HCT116 (cell line): ENCODE data around the gene MBD3. TPM values are rescaled to one million over a fixed set of nuclear protein-coding genes. Genes with fewer than 3 reads are reported as not detected.
"Not testable (repeated sequence)": the region's sequence is repeated elsewhere in the genome, so short reads cannot be mapped to it uniquely, and the experiment has no call there.

Experiments
- ATAC-seq: fragments of 200-7000 bp; cut with Tn5 transposase; 2 replicates; pipeline ENCODE4 v1.9.1; 2020; ENCODE audit warnings: mild to moderate bottlenecking, moderate library complexity
- BruUV-seq: library from RNA; stranded (reverse); fragments of 400-500 nt; replicated peaks from 2 replicates; lab custom pipeline; 2021; lab: Mats Ljungman, UMichigan
- CTCF ChIA-PET: fragments of 300-600 bp; sonication (Branson Sonifier 250); formaldehyde crosslinking; loops from one replicate; lab custom pipeline; 2021; ENCODE audit warnings: antibody characterized with exemption; lab: Charles Lee
- POLR2A ChIA-PET: fragments of 300-600, 350-600 bp; sonication (Branson Sonifier 250); formaldehyde crosslinking; loops from one replicate; lab custom pipeline; 2021; ENCODE audit warnings: antibody characterized with exemption; lab: Charles Lee
- RAD21 ChIA-PET, 2 experiments: fragments of 300-600 bp; sonication (Branson Sonifier 250); formaldehyde crosslinking; loops; one replicate each; lab custom pipeline; 2023; ENCODE audit warnings: low total read pairs in 2 of 2; ENCODE audit not compliant: uncharacterized antibody in 2 of 2, unreplicated experiment in 2 of 2, low non-redundant PET in 1 of 2; lab: Charles Lee
- DNase-seq: peaks from one replicate; pipeline ENCODE4 v3.0.0-alpha.2; 2010; ENCODE audit warnings: low read depth, low spot score
- H2AFZ ChIP-seq: fragments of 200-600 bp; shearing (Covaris generic), sonication (generic); 2 replicates; pipeline ENCODE4 v1.6.1; 2017; ENCODE audit warnings: low read depth, mixed run types, mixed read lengths, antibody characterized with exemption, low read length; ENCODE audit not compliant: poor library complexity, severe bottlenecking
- H3K27ac ChIP-seq: 2 replicates; pipeline ENCODE4 v1.5.1; 2012; ENCODE audit warnings: low read depth, low read length
- H3K27me3 ChIP-seq: fragments of 200-600 bp; sonication (generic); 2 replicates; pipeline ENCODE4 v1.6.1; 2016; ENCODE audit warnings: mixed run types, low read length, mixed read lengths; ENCODE audit not compliant: insufficient read depth
- H3K36me3 ChIP-seq, 2 experiments: fragments of 200-500 bp in 1 of 2; fragments of 200-600 bp in 1 of 2; sonication (Bioruptor generic) in 1 of 2; sonication (generic) in 1 of 2; 2 replicates each; pipeline versions ENCODE4 v1.5.1 to v1.6.1; 2014 to 2016; ENCODE audit warnings: low read length in 2 of 2, inconsistent platforms in 1 of 2, mixed read lengths in 1 of 2, mixed run types in 1 of 2; ENCODE audit not compliant: insufficient read depth in 2 of 2, control insufficient read depth in 1 of 2
- H3K4me1 ChIP-seq, 2 experiments: fragments of 200-600 bp in 1 of 2; sonication (generic) in 1 of 2; 2 replicates each; pipeline versions ENCODE4 v1.5.1 to v1.6.1; 2012 to 2017; ENCODE audit warnings: low read length in 2 of 2, inconsistent platforms in 1 of 2, mild to moderate bottlenecking in 1 of 2, mixed read lengths in 1 of 2, mixed run types in 1 of 2, moderate library complexity in 1 of 2; ENCODE audit not compliant: insufficient read depth in 2 of 2, control insufficient read depth in 1 of 2
- H3K4me2 ChIP-seq: fragments of 200-600 bp; sonication (generic); 2 replicates; pipeline ENCODE4 v1.6.1; 2017; ENCODE audit warnings: mixed run types, low read length, mixed read lengths
- H3K4me3 ChIP-seq, 2 experiments: fragments of 200-600 bp in 1 of 2; sonication (generic) in 1 of 2; replicated peaks in 1 of 2; 2 replicates each; pipeline ENCODE4 v1.5.1; 2011 to 2016; ENCODE audit warnings: low read length in 2 of 2, control low read depth in 1 of 2, low read depth in 1 of 2, mild to moderate bottlenecking in 1 of 2, mixed read lengths in 1 of 2, mixed run types in 1 of 2
- H3K79me2 ChIP-seq: fragments of 200-600 bp; sonication (generic); 2 replicates; pipeline ENCODE4 v1.6.1; 2017; ENCODE audit warnings: mild to moderate bottlenecking, mixed run types, low read length, moderate library complexity, mixed read lengths; ENCODE audit not compliant: insufficient read depth
- H3K9ac ChIP-seq: fragments of 200-600 bp; sonication (generic); 2 replicates; pipeline ENCODE4 v1.6.1; 2016; ENCODE audit warnings: low read length, mixed read lengths
- H3K9me2 ChIP-seq: fragments of 200-600 bp; sonication (generic), shearing (Covaris generic); 2 replicates; pipeline ENCODE4 v1.6.1; 2017; ENCODE audit warnings: mixed run types, mild to moderate bottlenecking, moderate library complexity; ENCODE audit not compliant: insufficient read depth
- H3K9me3 ChIP-seq, 2 experiments: fragments of 200-500 bp in 1 of 2; fragments of 200-600 bp in 1 of 2; sonication (Bioruptor generic) in 1 of 2; sonication (generic) in 1 of 2; 2 replicates each; pipeline ENCODE4 v1.6.1; 2014 to 2017; ENCODE audit warnings: low read length in 2 of 2, mixed read lengths in 2 of 2, inconsistent platforms in 1 of 2, low read depth in 1 of 2, mild to moderate bottlenecking in 1 of 2, mixed run types in 1 of 2, moderate library complexity in 1 of 2; ENCODE audit not compliant: control insufficient read depth in 1 of 2, insufficient read depth in 1 of 2
- H4K20me1 ChIP-seq: fragments of 200-600 bp; sonication (generic), shearing (Covaris generic); 2 replicates; pipeline ENCODE4 v1.6.1; 2017; ENCODE audit warnings: mixed run types, mild to moderate bottlenecking, moderate library complexity; ENCODE audit not compliant: insufficient read depth
- CBX3 ChIP-seq: IDR thresholded peaks from 2 replicates; pipeline ENCODE4 v1.6.1; 2012; ENCODE audit warnings: low read depth
- EZH2 ChIP-seq: fragments of 200-600 bp; sonication (generic); IDR thresholded peaks from 2 replicates; pipeline ENCODE4 v1.6.1; 2017; ENCODE audit warnings: antibody characterized with exemption, mixed run types
- FOSL1 ChIP-seq: IDR thresholded peaks from 2 replicates; pipeline ENCODE4 v1.6.1; 2012; ENCODE audit warnings: low read depth
- JUND ChIP-seq: IDR thresholded peaks from 2 replicates; pipeline ENCODE4 v1.6.1; 2012
- MAX ChIP-seq: IDR thresholded peaks from 2 replicates; pipeline ENCODE4 v1.6.1; 2012
- RAD21 ChIP-seq: IDR thresholded peaks from 2 replicates; pipeline ENCODE4 v1.6.1; 2012; ENCODE audit warnings: low read depth, mild to moderate bottlenecking
- REST ChIP-seq: IDR thresholded peaks from 2 replicates; pipeline ENCODE4 v1.6.1; 2012; ENCODE audit warnings: low read depth
- SP1 ChIP-seq: IDR thresholded peaks from 2 replicates; pipeline ENCODE4 v1.6.1; 2012; ENCODE audit warnings: low read depth
- SRF ChIP-seq: IDR thresholded peaks from 2 replicates; pipeline ENCODE4 v1.6.1; 2012; ENCODE audit warnings: low read depth
- YY1 ChIP-seq: IDR thresholded peaks from 2 replicates; pipeline ENCODE4 v1.6.1; 2011; ENCODE audit warnings: low read length, low read depth, moderate library complexity, mild to moderate bottlenecking; ENCODE audit not compliant: insufficient replicate concordance; ENCODE audit errors: extremely low read depth
- ZBTB33 ChIP-seq: IDR thresholded peaks from 2 replicates; pipeline ENCODE4 v1.6.1; 2011; ENCODE audit warnings: mild to moderate bottlenecking, low read length, moderate library complexity; ENCODE audit not compliant: insufficient replicate concordance; ENCODE audit errors: extremely low read depth
- ZFX ChIP-seq: fragments of 450-650 bp; IDR thresholded peaks from 2 replicates; pipeline ENCODE4 v1.6.1; 2017
- ZNF274 ChIP-seq: fragments of 200-500 bp; sonication (Bioruptor generic); IDR thresholded peaks from 2 replicates; pipeline ENCODE4 v1.6.1; 2014; ENCODE audit warnings: mild to moderate bottlenecking, low read depth, low read length, inconsistent platforms
- intact Hi-C: fragments of 100-400 bp; cut with micrococcal nuclease; formaldehyde crosslinking; loops from 2 replicates; pipeline ENCODE4 v1.10.0; 2022
- total RNA-seq: library from RNA; stranded (reverse); gene quantifications from one replicate; pipeline ENCODE4 v1.2.1, GENCODE V29; 2021; ENCODE audit not compliant: unreplicated experiment

MBD3 gene
- total RNA-seq, 1 experiment from 2014 or later = 85.7 TPM

- no peak for TF ChIP-seq YY1
- TF ChIP-seq FOSL1 = no peak
- TF ChIP-seq ZBTB33 = no peak
Measured at GRCh38 chr19:1549332-1549945, 43.2 kb downstream of the MBD3 start (continued).

GRCh38 chr19:1540365-1540925, 52.2 kb downstream of the MBD3 start:
- Histone ChIP-seq H3K9me2 (no peaks in the 10 kb centered on the region), H2AFZ (no peak overlapping the region), H3K27ac (no peak overlapping the region), H3K27me3 (no peaks in the 10 kb centered on the region), H3K4me2 (no peak overlapping the region), H3K4me3 (no peak overlapping the region), H3K36me3 (no peaks in the 10 kb centered on the region), H3K9ac (no peak overlapping the region), H3K9me3 (no peaks in the 10 kb centered on the region), H4K20me1 (no peaks in the 10 kb centered on the region), H3K4me1 (peaks cover 5 to 24% of the 10 kb centered on the region in 2 experiments; a peak in 3 of 4 replicates), H3K79me2 (no peaks in the 10 kb centered on the region)
- ATAC-seq (no peak), DNase-seq (no peak)
- RAD21 ChIA-PET = no interaction called here
- BruUV-seq = no TSS peak
- CTCF ChIA-PET = no interaction called here
- intact Hi-C loops = no loop called here
- POLR2A ChIA-PET = no interaction called here
- no peak for TF ChIP-seq RAD21
- TF ChIP-seq EZH2 = no peak
- TF ChIP-seq MAX = no peak
- TF ChIP-seq CBX3 = no peak
- no peak for TF ChIP-seq ZNF274
- no peak for TF ChIP-seq SP1
- no peak for TF ChIP-seq ZFX
- no peak for TF ChIP-seq SRF
- TF ChIP-seq REST = no peak
- TF ChIP-seq JUND = no peak
- TF ChIP-seq, all 23 proteins: peak for 0

GRCh38 chr19:1539749-1540148, 52.9 kb downstream of the MBD3 start:
- POLR2A ChIA-PET, H4K20me1 ChIP-seq, H3K27ac ChIP-seq, H3K4me3 ChIP-seq, H3K79me2 ChIP-seq, H3K36me3 ChIP-seq, H3K9me2 ChIP-seq, H3K9ac ChIP-seq, H3K27me3 ChIP-seq, H3K9me3 ChIP-seq, BruUV-seq, CTCF ChIA-PET, ATAC-seq, intact Hi-C loops, H3K4me2 ChIP-seq, RAD21 ChIA-PET, H2AFZ ChIP-seq, DNase-seq: not testable (repeated sequence)
- H3K4me1 ChIP-seq = peaks cover 5 to 23% of the 10 kb centered on the region in 2 experiments; a peak in 3 of 4 replicates
